ENCODE measurements around the gene SC5D.
A peak's percentile ranks its signal among the peaks of the same experiment; 100 is the strongest.

SC5D gene

DNA sequence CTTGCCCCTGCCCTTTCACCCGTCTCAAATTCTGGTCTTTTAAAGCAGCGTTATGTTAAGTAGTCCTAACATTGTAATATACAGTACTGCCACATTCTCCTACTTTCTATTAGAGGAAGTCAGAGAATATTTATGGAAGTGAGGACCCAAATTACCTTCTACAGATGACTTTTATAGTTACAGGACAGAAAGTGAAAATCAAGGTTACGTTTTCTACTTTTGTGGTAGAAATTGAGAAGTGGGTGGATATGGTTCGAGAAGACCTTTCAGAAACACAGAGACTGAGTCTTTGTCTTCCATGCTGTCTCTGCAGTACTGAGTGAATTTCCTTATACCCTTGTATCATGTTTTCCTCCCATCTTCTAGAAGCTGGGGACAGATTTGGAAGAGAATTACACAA, 17.1 kb downstream of the SC5D start:
- TF ChIP-seq, protein P1, sequence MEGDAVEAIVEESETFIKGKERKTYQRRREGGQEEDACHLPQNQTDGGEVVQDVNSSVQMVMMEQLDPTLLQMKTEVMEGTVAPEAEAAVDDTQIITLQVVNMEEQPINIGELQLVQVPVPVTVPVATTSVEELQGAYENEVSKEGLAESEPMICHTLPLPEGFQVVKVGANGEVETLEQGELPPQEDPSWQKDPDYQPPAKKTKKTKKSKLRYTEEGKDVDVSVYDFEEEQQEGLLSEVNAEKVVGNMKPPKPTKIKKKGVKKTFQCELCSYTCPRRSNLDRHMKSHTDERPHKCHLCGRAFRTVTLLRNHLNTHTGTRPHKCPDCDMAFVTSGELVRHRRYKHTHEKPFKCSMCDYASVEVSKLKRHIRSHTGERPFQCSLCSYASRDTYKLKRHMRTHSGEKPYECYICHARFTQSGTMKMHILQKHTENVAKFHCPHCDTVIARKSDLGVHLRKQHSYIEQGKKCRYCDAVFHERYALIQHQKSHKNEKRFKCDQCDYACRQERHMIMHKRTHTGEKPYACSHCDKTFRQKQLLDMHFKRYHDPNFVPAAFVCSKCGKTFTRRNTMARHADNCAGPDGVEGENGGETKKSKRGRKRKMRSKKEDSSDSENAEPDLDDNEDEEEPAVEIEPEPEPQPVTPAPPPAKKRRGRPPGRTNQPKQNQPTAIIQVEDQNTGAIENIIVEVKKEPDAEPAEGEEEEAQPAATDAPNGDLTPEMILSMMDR (IDR thresholded peaks at IDR 0.05; ENCODE audit: control insufficient read depth, insufficient read depth, low read depth, low read length, missing control alignments), result no peak
- H3K4me3 ChIP-seq (ENCODE audit: control insufficient read depth, low read depth, low read length), result no peak overlapping the region
- no peak for DNase-seq (ENCODE audit: low read depth)

DNA sequence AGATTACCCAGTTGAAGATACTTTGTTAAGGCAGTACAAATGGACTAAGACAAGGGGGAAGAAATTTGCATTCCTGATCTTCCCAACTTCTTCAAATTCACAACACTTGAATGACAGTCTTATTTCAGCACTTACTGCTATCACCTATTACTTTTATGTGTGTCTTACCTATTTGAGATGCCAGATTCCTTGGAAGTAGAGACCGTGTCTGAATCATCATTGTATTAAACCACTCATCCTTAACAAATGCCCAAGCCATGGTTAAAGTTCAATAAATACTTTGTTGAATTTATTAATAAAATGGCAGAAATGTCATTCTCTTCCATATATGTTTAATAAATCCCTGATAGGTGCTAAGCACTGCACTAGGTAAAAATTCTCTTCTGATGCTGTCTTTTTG, 18.3 kb downstream of the SC5D start:
- TF ChIP-seq, protein P1 (IDR thresholded peaks at IDR 0.05; ENCODE audit: control insufficient read depth, insufficient read depth, low read depth, low read length, missing control alignments), result no peak
- no peak for DNase-seq (ENCODE audit: low read depth)

DNA sequence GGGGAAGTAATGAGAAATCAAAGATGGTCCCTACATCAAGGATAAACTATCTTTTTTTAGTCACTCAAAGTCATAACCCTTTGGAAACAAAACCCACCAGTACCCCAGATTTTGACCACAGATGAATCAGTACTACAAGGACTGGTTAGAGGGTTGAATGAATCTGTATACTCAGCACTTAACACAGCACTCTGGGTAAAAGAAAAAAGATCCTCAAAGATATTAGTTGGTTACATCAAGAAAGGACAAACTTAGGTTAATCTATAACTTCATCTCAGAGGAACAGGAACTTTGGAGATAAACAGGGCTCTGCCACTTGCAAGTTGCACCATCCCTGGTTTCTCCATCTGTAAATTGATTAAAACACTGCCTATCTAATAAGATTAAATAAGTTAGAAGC, 18.8 kb downstream of the SC5D start:
- DNase-seq (ENCODE audit: low read depth), result no peak
- H3K4me3 ChIP-seq (ENCODE audit: control insufficient read depth, low read depth, low read length), result no peak overlapping the region
- TF ChIP-seq, protein P1 (IDR thresholded peaks at IDR 0.05; ENCODE audit: control insufficient read depth, insufficient read depth, low read depth, low read length, missing control alignments), result no peak

More for the DNA sequence above, 18.3 kb downstream of the SC5D start:
- H3K4me3 ChIP-seq (ENCODE audit: control insufficient read depth, low read depth, low read length), result no peak overlapping the region

DNA sequence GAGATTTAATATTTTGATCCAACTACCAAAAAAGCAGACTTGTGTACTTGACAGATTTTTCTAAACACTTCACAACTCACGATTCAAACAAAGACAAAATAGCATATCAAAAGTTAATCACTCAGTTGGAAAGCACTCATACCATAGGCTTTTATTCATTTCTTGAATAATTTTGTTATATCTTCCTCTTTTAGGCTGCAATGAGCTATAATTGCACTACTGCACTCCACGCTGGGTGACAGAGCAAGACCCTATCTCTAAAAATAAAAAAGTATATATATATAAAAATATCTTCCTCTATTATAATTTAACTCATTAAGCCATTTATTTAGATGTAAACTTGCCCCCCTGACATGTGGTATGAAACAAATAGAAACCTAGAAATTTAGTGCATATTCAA, 19.9 kb downstream of the SC5D start:
- no peak for DNase-seq (ENCODE audit: low read depth)
- TF ChIP-seq, protein P1 (IDR thresholded peaks at IDR 0.05; ENCODE audit: control insufficient read depth, insufficient read depth, low read depth, low read length, missing control alignments), result no peak
- H3K4me3 ChIP-seq (ENCODE audit: control insufficient read depth, low read depth, low read length), result no peak overlapping the region

DNA sequence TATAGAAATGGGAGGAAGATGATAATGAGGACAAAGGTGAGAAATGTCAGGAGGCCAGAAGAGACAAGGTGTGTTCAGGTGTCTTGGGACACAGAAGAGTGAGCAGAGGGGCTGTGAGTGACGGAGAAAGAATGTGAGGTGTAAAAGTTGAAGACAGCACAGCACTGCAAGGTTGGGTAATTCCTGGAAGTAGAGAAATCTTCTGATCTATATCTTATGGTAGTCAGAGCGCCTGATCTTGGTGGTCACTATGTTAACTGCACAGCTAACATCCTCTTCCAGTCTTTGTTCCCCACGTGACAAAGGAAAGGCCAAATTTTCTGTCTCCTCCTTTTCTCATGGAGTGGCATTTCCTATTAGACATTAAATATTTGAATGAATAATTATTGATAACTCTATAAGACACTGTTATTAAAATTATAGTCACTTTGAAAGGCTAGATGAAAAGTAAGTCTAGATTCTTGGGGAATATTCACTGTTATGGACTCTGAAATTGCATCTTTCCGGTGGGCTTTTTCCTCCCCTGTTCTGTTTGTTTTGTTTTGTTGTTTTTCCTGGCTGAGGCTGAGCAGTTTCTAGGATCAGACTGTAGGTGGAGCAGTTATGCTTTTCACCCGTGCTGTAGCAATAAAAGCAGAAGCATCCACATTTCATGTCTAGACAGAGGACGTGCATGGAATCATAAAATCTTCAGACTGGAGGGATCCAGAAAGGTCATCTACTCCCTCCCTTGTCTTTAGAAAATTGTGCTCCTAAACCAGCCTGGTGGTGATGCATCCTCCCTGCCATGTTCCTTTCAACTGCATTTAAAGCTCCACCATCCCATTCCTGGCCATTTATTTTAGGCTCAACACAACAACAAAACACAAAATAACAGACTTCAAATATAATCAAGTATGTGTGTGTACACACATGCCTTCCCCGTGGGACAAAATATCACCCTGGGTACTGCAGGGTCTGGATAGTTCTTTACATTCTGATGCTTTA, 26.6 kb downstream of the SC5D start:
- H3K4me3 ChIP-seq (ENCODE audit: control insufficient read depth, low read depth, low read length), result no peak overlapping the region
- peak; percentile 33 for DNase-seq (ENCODE audit: low read depth)

DNA sequence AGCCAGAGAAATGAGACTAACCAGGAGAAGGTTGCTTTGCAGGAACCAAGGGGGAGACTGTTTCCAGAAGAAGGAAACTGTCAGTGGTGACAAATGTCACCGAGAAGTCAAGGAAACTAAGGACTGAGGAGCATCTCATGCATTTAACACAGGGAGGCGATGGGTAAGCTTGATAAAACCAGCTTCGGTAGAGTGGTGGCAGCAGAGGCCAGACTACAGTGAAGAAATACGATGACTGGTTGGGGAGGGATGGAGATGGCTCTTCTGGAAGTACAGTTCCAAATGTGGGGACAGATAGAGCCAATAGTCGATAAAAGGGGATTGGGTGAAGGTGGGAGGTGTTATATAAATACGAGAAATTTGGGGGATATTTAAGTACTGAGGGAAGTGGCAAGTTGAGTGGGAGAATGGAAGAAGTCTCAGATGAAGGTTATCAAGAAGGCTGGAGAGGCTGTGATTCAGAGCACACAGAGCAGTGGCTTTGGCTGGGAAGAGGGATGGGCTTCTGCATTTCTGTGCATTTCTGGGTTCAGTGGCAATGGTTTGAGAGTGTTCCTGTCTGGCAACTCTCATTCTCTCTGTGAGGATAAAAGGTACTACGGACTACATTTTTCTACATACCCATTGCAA, 29.2 kb downstream of the SC5D start:
- TF ChIP-seq, protein P1 (IDR thresholded peaks at IDR 0.05; ENCODE audit: control insufficient read depth, insufficient read depth, low read depth, low read length, missing control alignments), result peak; percentile 36
- no peak for DNase-seq (ENCODE audit: low read depth)
- no peak overlapping the region for H3K4me3 ChIP-seq (ENCODE audit: control insufficient read depth, low read depth, low read length)

More for the DNA sequence above, 26.6 kb downstream of the SC5D start:
- TF ChIP-seq, protein P1 (IDR thresholded peaks at IDR 0.05; ENCODE audit: control insufficient read depth, insufficient read depth, low read depth, low read length, missing control alignments), result peak; percentile 86
